Hepatocyte (in vitro differentiated cells): ENCODE measurements around the gene HOXC12. TPM values are rescaled to one million over a fixed set of nuclear protein-coding genes. Genes with fewer than 3 reads are reported as not detected.
A peak's percentile ranks its signal among the peaks of the same experiment; 100 is the strongest.

Experiments
- DNase-seq: peaks from one replicate; pipeline ENCODE4 v3.0.0-alpha.2; 2016; ENCODE audit warnings: low spot score
- H2AFZ ChIP-seq: fragments of 200-600 bp; sonication (generic); 2 replicates; pipeline ENCODE4 v1.6.0; 2016; ENCODE audit warnings: antibody characterized with exemption, mild to moderate bottlenecking
- H3K27ac ChIP-seq: fragments of 200-600 bp; sonication (generic); 2 replicates; pipeline ENCODE4 v1.5.1; 2016; ENCODE audit warnings: mild to moderate bottlenecking
- H3K27me3 ChIP-seq: fragments of 200-600 bp; sonication (generic); 2 replicates; pipeline ENCODE4 v1.6.1; 2016
- H3K36me3 ChIP-seq: fragments of 200-600 bp; sonication (generic); replicated peaks from 2 replicates; pipeline ENCODE4 v1.5.1; 2016; ENCODE audit warnings: low read depth; ENCODE audit not compliant: insufficient read depth
- H3K4me1 ChIP-seq: fragments of 200-600 bp; sonication (generic); 2 replicates; pipeline ENCODE4 v1.5.1; 2016; ENCODE audit warnings: mild to moderate bottlenecking, moderate library complexity; ENCODE audit not compliant: insufficient read depth
- H3K4me2 ChIP-seq: fragments of 200-600 bp; sonication (generic); 2 replicates; pipeline ENCODE4 v1.6.0; 2016
- H3K4me3 ChIP-seq: fragments of 200-600 bp; sonication (generic); 2 replicates; pipeline ENCODE4 v1.5.1; 2016; ENCODE audit warnings: mild to moderate bottlenecking
- H3K79me2 ChIP-seq: fragments of 200-600 bp; sonication (generic); 2 replicates; pipeline ENCODE4 v1.6.0; 2017; ENCODE audit warnings: mild to moderate bottlenecking
- H3K9me2 ChIP-seq: fragments of 200-600 bp; sonication (generic); replicated peaks from 2 replicates; pipeline ENCODE4 v1.6.0; 2017; ENCODE audit warnings: mild to moderate bottlenecking; ENCODE audit not compliant: insufficient read depth
- H3K9me3 ChIP-seq: fragments of 200-600 bp; sonication (generic); 2 replicates; pipeline ENCODE4 v1.5.1; 2016; ENCODE audit warnings: low read depth, mild to moderate bottlenecking
- H4K20me1 ChIP-seq: fragments of 200-600 bp; sonication (generic); 2 replicates; pipeline ENCODE4 v1.6.0; 2016; ENCODE audit warnings: mild to moderate bottlenecking; ENCODE audit not compliant: insufficient read depth, poor library complexity, severe bottlenecking
- EZH2 ChIP-seq: fragments of 200-600 bp; sonication (generic); IDR thresholded peaks from 2 replicates; pipeline ENCODE4 v1.6.1; 2016; ENCODE audit warnings: antibody characterized with exemption, mild to moderate bottlenecking, borderline replicate concordance
- EZH2phosphoT487 ChIP-seq: fragments of 200-600 bp; sonication (generic); IDR thresholded peaks from one replicate; pipeline ENCODE4 v1.6.1; 2018; ENCODE audit warnings: antibody characterized with exemption, mild to moderate bottlenecking, low read depth, moderate library complexity; ENCODE audit not compliant: unreplicated experiment, severe bottlenecking
- WGBS: methylation state at CpG from one replicate; pipeline ENCODE4 v1.1.6; 2016; ENCODE audit warnings: low lambda C conversion rate; ENCODE audit errors: missing lambda C conversion rate; 5-methylcytosine and 5-hydroxymethylcytosine counted together
- polyA plus RNA-seq: library from polyadenylated mRNA; unstranded; fragments of >200 nt; fragmentation: Nextera tagmentation; extraction: Ambion mirVana; gene quantifications from 2 replicates; pipeline ENCODE4 v1.2.1, GENCODE V29; 2016
- total RNA-seq: library from RNA; depleted of rRNA; stranded (reverse); fragments of >200 nt; gene quantifications from 2 replicates; pipeline ENCODE4 v1.2.3, GENCODE V29; 2014
- TF ChIP-seq, protein P1 (sequence below): fragments of 200-600 bp; sonication (generic); IDR thresholded peaks from 2 replicates; pipeline ENCODE4 v1.5.1; 2016; ENCODE audit warnings: antibody characterized with exemption, mild to moderate bottlenecking; ENCODE audit not compliant: poor library complexity

Gene HOXC12
- total and polyA plus RNA-seq, 2 experiments from 2014 or later, result not detected

DNA sequence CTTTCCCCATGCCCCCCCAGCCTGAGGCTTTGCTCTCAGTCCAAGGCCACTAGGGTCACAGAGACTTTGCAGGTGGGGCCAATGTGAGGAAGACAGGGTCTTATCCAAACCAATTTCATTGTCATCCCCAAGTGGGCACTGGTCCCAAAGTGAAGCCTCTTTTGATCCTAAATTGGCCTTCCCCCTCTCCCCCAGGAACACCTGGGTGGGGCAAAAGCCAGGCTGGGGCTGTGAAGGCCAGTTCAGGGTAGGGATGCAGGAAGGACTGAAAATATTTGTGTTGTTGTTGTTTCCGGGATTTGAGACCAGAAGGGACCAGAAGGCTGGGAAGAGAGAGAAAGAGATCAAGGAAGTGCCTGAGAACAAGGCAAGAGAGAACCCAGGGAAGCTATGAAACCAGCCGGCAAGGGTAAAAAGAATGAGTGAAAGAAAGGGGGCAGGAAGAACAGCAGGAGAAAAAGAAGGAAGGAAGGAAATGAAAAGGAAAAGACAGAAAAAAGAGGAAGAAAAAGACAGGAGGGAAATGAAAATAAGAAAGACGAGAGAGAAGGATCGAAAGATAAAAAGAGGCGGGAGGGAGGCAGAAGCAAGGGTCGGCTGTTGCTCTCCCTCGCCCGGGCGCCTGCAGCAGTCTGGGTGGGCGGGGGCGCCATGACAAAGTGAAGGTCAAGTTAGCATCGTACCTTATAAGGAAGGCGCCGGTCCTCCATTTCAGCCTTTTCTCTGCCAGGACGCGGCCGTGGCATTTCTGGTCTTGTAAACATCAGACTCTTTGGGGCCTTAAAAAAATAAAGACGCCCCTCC lies 10.8 kb downstream of the HOXC12 start:
- Histone ChIP-seq H3K27me3 (peaks cover 100% of the 10 kb centered on the region), H3K4me3 (no peak overlapping the region), H3K27ac (peak overlapping the region; percentile 63), H3K4me1 (no peaks in the 10 kb centered on the region), H3K9me3 (no peaks in the 10 kb centered on the region), H3K36me3 (no peaks in the 10 kb centered on the region), H3K9me2 (no peaks in the 10 kb centered on the region), H2AFZ (peak overlapping the region; percentile 38), H4K20me1 (no peaks in the 10 kb centered on the region), H3K79me2 (no peaks in the 10 kb centered on the region), H3K4me2 (peak overlapping the region; percentile 69)
- TF ChIP-seq EZH2phosphoT487 (peak; percentile 57), EZH2 (no peak)
- DNase-seq, result peak; percentile 49
- 4% methylated on average over 18 of the region's 18 CpGs for WGBS

DNA sequence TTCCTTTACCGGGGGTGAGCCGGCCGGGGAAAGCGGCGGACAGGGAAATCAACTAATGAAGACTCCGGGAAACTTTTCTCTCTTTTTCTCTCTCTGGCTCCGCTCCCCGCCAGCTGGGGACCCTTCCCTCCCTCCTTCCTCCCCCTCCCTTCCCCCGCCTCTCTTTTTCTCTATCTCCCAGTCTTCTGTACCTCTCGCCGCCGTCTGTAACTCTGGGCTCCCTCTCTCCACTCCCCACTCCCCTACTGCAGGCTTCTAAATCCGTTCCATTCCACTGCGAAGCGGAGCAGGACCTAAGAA lies 11.3 kb downstream of the HOXC12 start:
- no peaks in the 10 kb centered on the region for H3K79me2 ChIP-seq
- peak overlapping the region; percentile 69 for H3K4me2 ChIP-seq
- peak overlapping the region; percentile 63 for H3K27ac ChIP-seq
- H3K4me3 ChIP-seq, result no peak overlapping the region
- TF ChIP-seq EZH2phosphoT487, result no peak
- TF ChIP-seq EZH2, result no peak
- TF ChIP-seq, protein P1, sequence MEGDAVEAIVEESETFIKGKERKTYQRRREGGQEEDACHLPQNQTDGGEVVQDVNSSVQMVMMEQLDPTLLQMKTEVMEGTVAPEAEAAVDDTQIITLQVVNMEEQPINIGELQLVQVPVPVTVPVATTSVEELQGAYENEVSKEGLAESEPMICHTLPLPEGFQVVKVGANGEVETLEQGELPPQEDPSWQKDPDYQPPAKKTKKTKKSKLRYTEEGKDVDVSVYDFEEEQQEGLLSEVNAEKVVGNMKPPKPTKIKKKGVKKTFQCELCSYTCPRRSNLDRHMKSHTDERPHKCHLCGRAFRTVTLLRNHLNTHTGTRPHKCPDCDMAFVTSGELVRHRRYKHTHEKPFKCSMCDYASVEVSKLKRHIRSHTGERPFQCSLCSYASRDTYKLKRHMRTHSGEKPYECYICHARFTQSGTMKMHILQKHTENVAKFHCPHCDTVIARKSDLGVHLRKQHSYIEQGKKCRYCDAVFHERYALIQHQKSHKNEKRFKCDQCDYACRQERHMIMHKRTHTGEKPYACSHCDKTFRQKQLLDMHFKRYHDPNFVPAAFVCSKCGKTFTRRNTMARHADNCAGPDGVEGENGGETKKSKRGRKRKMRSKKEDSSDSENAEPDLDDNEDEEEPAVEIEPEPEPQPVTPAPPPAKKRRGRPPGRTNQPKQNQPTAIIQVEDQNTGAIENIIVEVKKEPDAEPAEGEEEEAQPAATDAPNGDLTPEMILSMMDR, result no peak
- no peaks in the 10 kb centered on the region for H4K20me1 ChIP-seq
- H3K4me1 ChIP-seq, result no peaks in the 10 kb centered on the region
- WGBS, result under 1% methylated on average over 12 of the region's 15 CpGs
- peak overlapping the region; percentile 38 for H2AFZ ChIP-seq
- no peaks in the 10 kb centered on the region for H3K9me2 ChIP-seq
- no peak for DNase-seq
- H3K27me3 ChIP-seq, result peaks cover 100% of the 10 kb centered on the region
- H3K9me3 ChIP-seq, result no peaks in the 10 kb centered on the region
- no peaks in the 10 kb centered on the region for H3K36me3 ChIP-seq

DNA sequence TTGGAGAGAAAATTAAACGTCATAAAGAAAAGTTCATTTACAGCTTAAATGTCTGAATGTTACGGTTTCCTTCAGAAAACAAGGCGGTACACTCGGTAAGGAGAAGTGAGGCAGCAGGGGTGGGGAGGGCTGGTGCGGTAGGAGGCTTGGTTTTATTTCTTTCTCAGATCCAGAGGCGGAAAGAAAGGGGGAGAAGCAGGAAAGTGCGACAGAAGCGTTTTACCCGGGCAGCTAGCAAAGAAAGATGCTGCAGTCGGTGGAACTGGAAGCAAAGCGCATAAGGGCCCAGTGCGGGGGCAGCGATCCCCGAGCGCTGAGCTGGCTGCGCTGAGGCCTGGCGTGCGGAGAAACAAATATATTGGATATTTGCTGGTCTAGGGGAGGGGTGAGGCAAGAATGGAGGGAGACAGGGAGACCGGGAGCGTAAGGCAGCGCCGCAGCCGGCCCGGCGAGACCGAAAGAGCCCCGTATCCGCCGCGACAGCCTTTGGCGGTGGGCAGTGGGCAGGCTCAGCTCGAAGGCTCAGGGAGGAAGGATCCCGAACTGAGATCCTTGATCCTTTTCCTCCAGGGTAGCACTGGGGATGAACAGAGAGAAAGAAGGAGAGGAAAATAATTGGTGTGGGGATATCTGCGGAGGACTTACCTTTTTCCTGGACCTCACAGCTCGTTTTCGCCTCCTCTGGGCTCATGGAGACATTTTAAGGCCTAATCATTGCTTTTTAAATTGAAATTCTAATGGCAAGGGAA lies 11.9 kb downstream of the HOXC12 start:
- H4K20me1 ChIP-seq, result no peaks in the 10 kb centered on the region
- H3K79me2 ChIP-seq, result no peaks in the 10 kb centered on the region
- H3K9me3 ChIP-seq, result no peaks in the 10 kb centered on the region
- no peak for DNase-seq
- peak overlapping the region; percentile 38 for H2AFZ ChIP-seq
- H3K4me2 ChIP-seq, result peak overlapping the region; percentile 69
- H3K27me3 ChIP-seq, result peaks cover 100% of the 10 kb centered on the region
- no peaks in the 10 kb centered on the region for H3K4me1 ChIP-seq
- H3K36me3 ChIP-seq, result no peaks in the 10 kb centered on the region
- WGBS, result 9% methylated on average over 36 of the region's 36 CpGs
- no peak overlapping the region for H3K4me3 ChIP-seq
- TF ChIP-seq, protein P1, result no peak
- TF ChIP-seq EZH2phosphoT487 (peak; percentile 64), EZH2 (peak; percentile 99)
- H3K9me2 ChIP-seq, result no peaks in the 10 kb centered on the region
- H3K27ac ChIP-seq, result peak overlapping the region; percentile 63

DNA sequence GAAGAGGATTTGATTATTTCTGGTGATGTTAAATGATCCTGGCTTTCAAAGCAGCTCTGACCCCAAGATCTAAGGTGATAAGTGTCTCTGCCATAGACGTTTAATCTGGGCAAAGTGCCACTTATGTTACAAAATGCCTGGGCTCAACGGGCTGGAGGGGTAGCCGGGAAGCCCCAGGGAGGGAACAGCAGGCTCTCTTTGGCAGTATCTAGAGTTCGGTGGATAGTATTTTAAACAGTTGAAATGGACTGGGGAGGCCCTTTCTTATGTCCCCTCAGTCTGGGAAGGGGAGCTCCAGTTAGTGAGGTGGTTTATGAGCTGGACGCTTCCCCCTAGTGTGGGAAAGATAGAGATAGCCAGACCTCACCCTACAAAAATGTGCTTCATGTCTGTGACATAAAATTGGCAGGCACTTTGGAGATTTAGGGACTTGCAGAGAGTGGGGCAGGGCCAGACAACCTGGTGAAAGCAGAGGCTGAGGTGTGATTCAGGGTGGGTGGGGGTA lies 12.8 kb downstream of the HOXC12 start:
- Histone ChIP-seq H3K4me3 (no peak overlapping the region), H4K20me1 (no peaks in the 10 kb centered on the region), H3K79me2 (no peaks in the 10 kb centered on the region), H3K4me1 (no peaks in the 10 kb centered on the region), H3K27me3 (peaks cover 100% of the 10 kb centered on the region), H2AFZ (no peak overlapping the region), H3K9me3 (no peaks in the 10 kb centered on the region), H3K27ac (peak overlapping the region; percentile 63), H3K4me2 (peak overlapping the region; percentile 69), H3K36me3 (no peaks in the 10 kb centered on the region), H3K9me2 (no peaks in the 10 kb centered on the region)
- DNase-seq, result no peak
- TF ChIP-seq EZH2, result no peak
- TF ChIP-seq, protein P1, result no peak
- no peak for TF ChIP-seq EZH2phosphoT487
- 29% methylated on average over 5 of the region's 5 CpGs for WGBS
